H1 (cell line): Measurements from ENCODE around the gene RSKR. TPM values are rescaled to one million over a fixed set of nuclear protein-coding genes. Genes with fewer than 3 reads are reported as not detected.

ENCODE experiments used
- CTCF ChIA-PET: fragments of 300-600 bp; sonication (Branson Sonifier 250); formaldehyde crosslinking; loops from one replicate; lab custom pipeline; 2021; ENCODE audit not compliant: partially characterized antibody; lab: Charles Lee
- POLR2A ChIA-PET: fragments of 300-600 bp; sonication (Branson Sonifier 250); formaldehyde crosslinking; loops from one replicate; lab custom pipeline; 2021; ENCODE audit warnings: inconsistent platforms; ENCODE audit not compliant: partially characterized antibody; lab: Charles Lee
- DNase-seq, 2 experiments: peaks; one replicate each; pipeline versions ENCODE4 v3.0.0 to v3.0.0-alpha.2; 2010 to 2022; ENCODE audit warnings: low spot score in 2 of 2, low read depth in 1 of 2, mixed read lengths in 1 of 2
- FAIRE-seq: peaks from 2 replicates; lab custom pipeline; 2011; peaks lifted over from hg19 to GRCh38; lab: Jason Lieb, UNC
- H2AFZ ChIP-seq: 2 replicates; pipeline ENCODE4 v1.8.1; 2012; ENCODE audit warnings: low read length, inconsistent platforms
- H2AK5ac ChIP-seq: 2 replicates; pipeline ENCODE4 v1.6.1; 2013; ENCODE audit warnings: low read depth, low read length
- H2BK120ac ChIP-seq: replicated peaks from 2 replicates; pipeline ENCODE3; 2013; ENCODE audit warnings: low read depth, low read length, inconsistent platforms
- H2BK12ac ChIP-seq: 2 replicates; pipeline ENCODE4 v1.6.1; 2013; ENCODE audit warnings: low read depth, low read length
- H2BK15ac ChIP-seq: 2 replicates; pipeline ENCODE4 v1.6.1; 2013; ENCODE audit warnings: low read length
- H2BK20ac ChIP-seq: 2 replicates; pipeline ENCODE4 v1.6.1; 2013; ENCODE audit warnings: low read length
- H2BK5ac ChIP-seq: 2 replicates; pipeline ENCODE4 v1.6.1; 2013; ENCODE audit warnings: low read depth, low read length
- H3K14ac ChIP-seq: 2 replicates; pipeline ENCODE4 v1.6.1; 2013; ENCODE audit warnings: inconsistent platforms; ENCODE audit not compliant: insufficient read length
- H3K18ac ChIP-seq: 2 replicates; pipeline ENCODE4 v1.6.1; 2013; ENCODE audit warnings: low read length; ENCODE audit errors: extremely low read depth
- H3K23ac ChIP-seq: 2 replicates; pipeline ENCODE4 v1.6.1; 2013; ENCODE audit warnings: inconsistent platforms; ENCODE audit not compliant: insufficient read length
- H3K23me2 ChIP-seq: 2 replicates; pipeline ENCODE4 v1.6.1; 2013; ENCODE audit warnings: low read depth, low read length
- H3K27ac ChIP-seq: 2 replicates; pipeline ENCODE4 v1.6.1; 2011; ENCODE audit warnings: low read depth, low read length, inconsistent platforms
- H3K27me3 ChIP-seq, 4 experiments: replicated peaks in 1 of 4; 1 replicate in 1 of 4; 2 replicates in 3 of 4; pipeline versions ENCODE4 v1.6.1 to v1.8.1; 2011 to 2013; ENCODE audit warnings: low read length in 3 of 4, mild to moderate bottlenecking in 3 of 4, inconsistent platforms in 2 of 4, mixed read lengths in 2 of 4, moderate library complexity in 1 of 4; ENCODE audit not compliant: control insufficient read depth in 3 of 4, insufficient read depth in 3 of 4; ENCODE audit errors: extremely low read depth in 1 of 4
- H3K36me3 ChIP-seq, 4 experiments: 2 replicates each; pipeline versions ENCODE4 v1.6.1 to v1.8.1; 2011 to 2013; ENCODE audit warnings: mild to moderate bottlenecking in 4 of 4, low read length in 3 of 4, moderate library complexity in 2 of 4, control low read depth in 1 of 4, inconsistent platforms in 1 of 4; ENCODE audit not compliant: insufficient read depth in 4 of 4, control insufficient read depth in 2 of 4
- H3K4ac ChIP-seq: replicated peaks from 2 replicates; pipeline ENCODE3; 2013; ENCODE audit warnings: low read length, low read depth, mixed read lengths, inconsistent platforms; ENCODE audit not compliant: insufficient read length
- H3K4me1 ChIP-seq, 4 experiments: replicated peaks in 1 of 4; 1 replicate in 1 of 4; 2 replicates in 3 of 4; pipeline versions ENCODE4 v1.6.1 to v1.8.1; 2011 to 2013; ENCODE audit warnings: low read length in 3 of 4, inconsistent platforms in 2 of 4, mixed read lengths in 1 of 4; ENCODE audit not compliant: insufficient read depth in 4 of 4, control insufficient read depth in 3 of 4
- H3K4me2 ChIP-seq, 2 experiments: 2 replicates each; pipeline versions ENCODE4 v1.6.1 to v1.8.1; 2011 to 2013; ENCODE audit warnings: low read depth in 2 of 2, low read length in 2 of 2, control low read depth in 1 of 2, inconsistent platforms in 1 of 2, mild to moderate bottlenecking in 1 of 2; ENCODE audit not compliant: insufficient read depth in 1 of 2
- H3K4me3 ChIP-seq, 4 experiments: fragments of 200-600, 300-600 bp in 1 of 4; sonication (generic), shearing (Covaris generic), sonication (Bioruptor Twin) in 1 of 4; 2 replicates each; pipeline versions ENCODE4 v1.5.1 to v1.8.1; 2011 to 2016; ENCODE audit warnings: low read length in 4 of 4, low read depth in 3 of 4, control low read depth in 2 of 4, inconsistent platforms in 2 of 4, mild to moderate bottlenecking in 2 of 4, mixed read lengths in 1 of 4, moderate library complexity in 1 of 4; ENCODE audit not compliant: insufficient read depth in 2 of 4; ENCODE audit errors: extremely low read depth in 1 of 4
- H3K56ac ChIP-seq: replicated peaks from 2 replicates; pipeline ENCODE3; 2013; ENCODE audit warnings: low read depth, mild to moderate bottlenecking, mixed read lengths, low read length, inconsistent platforms; ENCODE audit not compliant: insufficient read length
- H3K79me1 ChIP-seq: 2 replicates; pipeline ENCODE4 v1.6.1; 2013; ENCODE audit warnings: low read depth, low read length, control low read depth
- H3K79me2 ChIP-seq, 2 experiments: 2 replicates each; pipeline versions ENCODE4 v1.6.1 to v1.8.1; 2012 to 2013; ENCODE audit warnings: low read length in 2 of 2, mild to moderate bottlenecking in 2 of 2, inconsistent platforms in 1 of 2; ENCODE audit not compliant: insufficient read depth in 2 of 2, control insufficient read depth in 1 of 2
- H3K9ac ChIP-seq, 4 experiments: replicated peaks in 1 of 4; 1 replicate in 1 of 4; 2 replicates in 3 of 4; pipeline versions ENCODE4 v1.6.1 to v1.8.1; 2011 to 2013; ENCODE audit warnings: low read depth in 3 of 4, low read length in 3 of 4, control low read depth in 2 of 4, mild to moderate bottlenecking in 2 of 4, moderate library complexity in 2 of 4, inconsistent platforms in 1 of 4; ENCODE audit errors: extremely low read depth in 1 of 4
- H3K9me3 ChIP-seq, 2 experiments: 2 replicates each; pipeline versions ENCODE4 v1.6.1 to v1.8.1; 2012 to 2013; ENCODE audit warnings: mild to moderate bottlenecking in 2 of 2, moderate library complexity in 2 of 2, control low read depth in 1 of 2, inconsistent platforms in 1 of 2, low read depth in 1 of 2, low read length in 1 of 2, mixed read lengths in 1 of 2; ENCODE audit not compliant: insufficient read depth in 2 of 2
- H4K20me1 ChIP-seq, 2 experiments: replicated peaks in 1 of 2; 2 replicates each; pipeline versions ENCODE3 to v1.8.1; 2011 to 2013; ENCODE audit warnings: inconsistent platforms in 2 of 2, low read length in 2 of 2, mild to moderate bottlenecking in 1 of 2; ENCODE audit not compliant: insufficient read depth in 2 of 2, control insufficient read depth in 1 of 2
- H4K5ac ChIP-seq: 2 replicates; pipeline ENCODE4 v1.6.1; 2013; ENCODE audit warnings: low read length, low read depth, mixed read lengths, inconsistent platforms; ENCODE audit not compliant: insufficient read length
- H4K8ac ChIP-seq: 2 replicates; pipeline ENCODE4 v1.8.0; 2013; ENCODE audit warnings: mild to moderate bottlenecking, moderate library complexity, low read length, inconsistent platforms; ENCODE audit not compliant: insufficient read depth; ENCODE audit errors: extremely low read depth
- H4K91ac ChIP-seq: replicated peaks from 2 replicates; pipeline ENCODE3; 2013; ENCODE audit warnings: low read length, mixed read lengths, inconsistent platforms; ENCODE audit not compliant: insufficient read length
- BCL11A ChIP-seq, 2 experiments: IDR thresholded peaks; one replicate each; pipeline ENCODE4 v1.6.1; 2011; ENCODE audit warnings: low read depth in 2 of 2, low read length in 2 of 2, mild to moderate bottlenecking in 2 of 2
- CHD1 ChIP-seq: IDR thresholded peaks from 2 replicates; pipeline ENCODE4 v1.6.1; 2012; ENCODE audit warnings: low read depth, low read length, improper control_type of control experiment
- CHD2 ChIP-seq: IDR thresholded peaks from 2 replicates; pipeline ENCODE4 v1.6.1; 2012; ENCODE audit warnings: low read length, improper control_type of control experiment
- CREB1 ChIP-seq: IDR thresholded peaks from 2 replicates; pipeline ENCODE4 v1.6.1; 2012; ENCODE audit warnings: inconsistent platforms
- CTCF ChIP-seq, 3 experiments: IDR thresholded peaks; 1 replicate in 2 of 3; 2 replicates in 1 of 3; pipeline versions ENCODE4 v1.5.1 to v1.6.1; 2011; ENCODE audit warnings: low read length in 3 of 3, mild to moderate bottlenecking in 3 of 3, inconsistent platforms in 2 of 3, low read depth in 1 of 3, moderate library complexity in 1 of 3; ENCODE audit not compliant: insufficient read depth in 1 of 3; ENCODE audit errors: control extremely low read depth in 1 of 3
- EZH2 ChIP-seq: fragments of 200-600 bp; sonication (generic); IDR thresholded peaks from 2 replicates; pipeline ENCODE4 v1.7.1; 2012; ENCODE audit warnings: low read depth, mild to moderate bottlenecking, moderate library complexity, low read length, inconsistent platforms; ENCODE audit not compliant: severe bottlenecking
- POLR2A ChIP-seq, 2 experiments: IDR thresholded peaks; 1 replicate in 1 of 2; 2 replicates in 1 of 2; pipeline ENCODE4 v1.6.1; 2011; ENCODE audit warnings: low read depth in 2 of 2, low read length in 2 of 2, mild to moderate bottlenecking in 2 of 2; ENCODE audit errors: control extremely low read depth in 1 of 2
- SP2 ChIP-seq: IDR thresholded peaks from 2 replicates; pipeline ENCODE4 v1.6.1; 2012; ENCODE audit warnings: mild to moderate bottlenecking, low read length, inconsistent platforms
- TBP ChIP-seq: IDR thresholded peaks from 2 replicates; pipeline ENCODE4 v1.6.1; 2011; ENCODE audit warnings: low read depth, low read length, improper control_type of control experiment
- YY1 ChIP-seq: IDR thresholded peaks from 2 replicates; pipeline ENCODE4 v1.6.1; 2011; ENCODE audit warnings: low read depth, mild to moderate bottlenecking, low read length
- WGBS, 2 experiments: shearing (Covaris generic) in 1 of 2; methylation state at CpG; one replicate each; pipeline versions ENCODE4 v1.1.6 to v1.1.7; 2013 to 2015; ENCODE audit warnings: low lambda C conversion rate in 2 of 2, mixed read lengths in 2 of 2, inconsistent platforms in 1 of 2, low coverage in 1 of 2, missing lambda C conversion rate in 1 of 2; ENCODE audit not compliant: insufficient replicate concordance in 2 of 2, insufficient coverage in 1 of 2, insufficient read length in 1 of 2; ENCODE audit errors: extremely low coverage in 1 of 2, missing lambda C conversion rate in 1 of 2; 5-methylcytosine and 5-hydroxymethylcytosine counted together
- polyA plus RNA-seq, 7 experiments: library from polyadenylated mRNA; depleted of rRNA in 3 of 7; stranded (reverse) in 5 of 7; unstranded in 2 of 7; fragments of >200 nt in 5 of 7; fragments of 200-250 nt in 2 of 7; gene quantifications; 1 replicate in 5 of 7; 2 replicates in 1 of 7; 4 replicates in 1 of 7; pipeline versions ENCODE4 v1.2.1 to v1.2.3, GENCODE V29; 2011 to 2013; ENCODE audit warnings: missing spikeins in 2 of 7, mixed read lengths in 2 of 7
- total RNA-seq: library from RNA; stranded (reverse); fragmentation: NEBNext Ultra II Directional; extraction: Animal tissue kit (Norgen Biotek cat#: 25700); gene quantifications from 2 replicates; pipeline ENCODE4 v1.2.1, GENCODE V29; 2021

The RSKR gene
- total and polyA plus RNA-seq, 2 of the 8 experiments (the other 6 are each of a cell fraction or from before 2014, with no cell fraction given) = 24.1 to 28.5 TPM

DNA sequence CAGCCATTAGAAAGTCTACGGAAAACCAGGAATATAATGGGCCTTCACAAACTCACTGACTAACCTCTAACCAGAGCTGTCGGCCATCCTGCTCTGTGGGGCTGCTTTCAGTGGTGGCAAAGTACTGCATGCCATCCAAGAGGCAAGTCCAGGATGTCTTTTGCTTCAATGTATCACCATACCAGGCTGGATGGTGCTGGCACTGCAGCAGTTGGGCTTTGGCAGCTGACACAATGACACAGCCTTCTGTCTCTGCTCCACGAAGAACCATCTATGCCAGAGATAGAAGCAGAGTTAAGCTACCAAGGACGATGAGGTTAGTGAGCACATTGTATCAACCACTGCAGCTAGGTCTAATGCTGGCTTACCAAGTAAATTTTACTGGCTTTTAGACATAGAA lies 9.7 kb upstream of the RSKR start:
- H3K14ac ChIP-seq = no peak overlapping the region
- H4K91ac ChIP-seq = no peak overlapping the region
- peaks cover 49 to 82% (median 63%) of the 10 kb centered on the region in 4 experiments for H3K36me3 ChIP-seq
- no peak overlapping the region for H4K5ac ChIP-seq
- ChIA-PET POLR2A (interaction anchor here (0.9 to 14.8 kb wide), 10 partner anchors 8 to 83 kb away, joined by 3 to 163 read pairs (median 4); partner anchors contain the start of genes SDF2, SPAG5 and SUPT6H), CTCF (interaction anchor here (1.3 to 3.6 kb wide), 4 partner anchors 9 to 52 kb away, joined by 3 to 21 read pairs (median 4); partner anchors contain the start of gene RSKR)
- peaks cover 2% of the 10 kb centered on the region; the same call in 1 of the 2 replicates for H3K23me2 ChIP-seq
- H2BK15ac ChIP-seq = no peak overlapping the region
- H2BK20ac ChIP-seq = no peak overlapping the region
- no peaks in the 10 kb centered on the region for H3K4me1 ChIP-seq
- no peaks in the 10 kb centered on the region for H3K9me3 ChIP-seq
- WGBS, 2 experiments = 98% methylated on average over 4 of the region's 4 CpGs; no CpG with 5 or more reads in 1 of the 2 experiments
- H3K4me3 ChIP-seq = no peak overlapping the region
- H3K56ac ChIP-seq = no peak overlapping the region
- no peak overlapping the region for H3K23ac ChIP-seq
- H4K8ac ChIP-seq = no peak overlapping the region
- no peak overlapping the region for H3K27ac ChIP-seq
- no peak overlapping the region for H3K18ac ChIP-seq
- no peak overlapping the region for H3K4ac ChIP-seq
- no peak overlapping the region for H2AFZ ChIP-seq
- H2BK12ac ChIP-seq = no peak overlapping the region
- no peak for DNase-seq
- H2BK5ac ChIP-seq = no peak overlapping the region
- H3K79me2 ChIP-seq = no peaks in the 10 kb centered on the region
- H3K4me2 ChIP-seq = no peak overlapping the region
- FAIRE-seq = no peak
- H3K79me1 ChIP-seq = peaks cover 2% of the 10 kb centered on the region; the same call in 1 of the 2 replicates
- peaks cover 2 to 9% of the 10 kb centered on the region in 2 experiments for H4K20me1 ChIP-seq
- no peak overlapping the region for H2AK5ac ChIP-seq
- H3K9ac ChIP-seq = no peak overlapping the region
- no peaks in the 10 kb centered on the region for H3K27me3 ChIP-seq
- H2BK120ac ChIP-seq = no peak overlapping the region
- TF ChIP-seq CHD1 (no peak), BCL11A (IDR thresholded peaks at IDR 0.05; ENCODE audit: low read depth in 2 of 2, low read length in 2 of 2) (no peak), YY1 (no peak), SP2 (no peak), EZH2 (no peak), CHD2 (no peak), TBP (no peak), CTCF (IDR thresholded peaks at IDR 0.05; ENCODE audit: control extremely low read depth in 1 of 3, insufficient read depth in 1 of 3, low read depth in 1 of 3, low read length in 3 of 3) (no peak), POLR2A (IDR thresholded peaks at IDR 0.05; ENCODE audit: control extremely low read depth in 1 of 2, low read depth in 2 of 2, low read length in 2 of 2) (no peak), CREB1 (no peak)
